ENCODE results near the gene SPINDOC. TPM values are rescaled to one million over a fixed set of nuclear protein-coding genes. Genes with fewer than 3 reads are reported as not detected.

Gene SPINDOC
- total and polyA plus RNA-seq, 4 donors: 0.42 to 3.8 (median 2.9) TPM

- TF ChIP-seq SP1 (IDR thresholded peaks at IDR 0.05) (no peak), RAD21 (IDR thresholded peaks at IDR 0.05) (no peak), ZBTB33 (IDR thresholded peaks at IDR 0.05) (no peak), CTCF (IDR thresholded peaks at IDR 0.05; ENCODE audit: low read depth, low read length, missing input control) (no peak)
Observed at GRCh38 chr11:63764340-63764678, 48.9 kb upstream of the SPINDOC start (continued).

- TF ChIP-seq ATF3 (IDR thresholded peaks at IDR 0.05): no peak
- TF ChIP-seq RAD21 (IDR thresholded peaks at IDR 0.05): peak in 1 of 2 donors; percentile 13
- no peak for TF ChIP-seq FOXA1 (IDR thresholded peaks at IDR 0.05)
- TF ChIP-seq YY1 (IDR thresholded peaks at IDR 0.05): peak; percentile 42
- TF ChIP-seq SP1 (IDR thresholded peaks at IDR 0.05): peak; percentile 90
- peak; percentile 62 to 74 for TF ChIP-seq HNF4A (conservative IDR thresholded peaks at IDR 0.05)
- TF ChIP-seq GABPA (IDR thresholded peaks at IDR 0.05 in 1 of 2, conservative IDR thresholded peaks at IDR 0.05 in 1 of 2): no peak
- TF ChIP-seq NR2F2 (IDR thresholded peaks at IDR 0.05): no peak
- peak; percentile 35 to 47 for TF ChIP-seq RXRA (IDR thresholded peaks at IDR 0.05)
- TF ChIP-seq CTCF (IDR thresholded peaks at IDR 0.05; ENCODE audit: low read depth, low read length, missing input control): no peak
- no peak for TF ChIP-seq FOXA2 (IDR thresholded peaks at IDR 0.05)
- TF ChIP-seq EGR1 (IDR thresholded peaks at IDR 0.05; ENCODE audit: low read depth in 2 of 2): peak in 1 of 2 donors; percentile 9
- no peak for TF ChIP-seq REST (IDR thresholded peaks at IDR 0.05)
- TF ChIP-seq JUND (IDR thresholded peaks at IDR 0.05): peak in 1 of 2 donors; percentile 11
- TF ChIP-seq TAF1 (conservative IDR thresholded peaks at IDR 0.05): peak; percentile 37
- peak; percentile 6 for TF ChIP-seq MAX (IDR thresholded peaks at IDR 0.05)
- peak; percentile 59 for TF ChIP-seq HNF4G (IDR thresholded peaks at IDR 0.05)
- no peak for TF ChIP-seq ZBTB33 (IDR thresholded peaks at IDR 0.05)
- H3K9me3 ChIP-seq (ENCODE audit: control insufficient read depth in 4 of 4, low read length in 3 of 4): no peaks in the 10 kb centered on the region
- no peaks in the 10 kb centered on the region for H3K27me3 ChIP-seq (ENCODE audit: control insufficient read depth in 4 of 4, insufficient read depth in 4 of 4, low read length in 3 of 4)
- peaks cover 15 to 68% (median 40%) of the 10 kb centered on the region in 4 donors for H3K4me1 ChIP-seq (ENCODE audit: control insufficient read depth in 4 of 4, insufficient read depth in 4 of 4, low read length in 3 of 4)
- WGBS: 31% methylated on average over 30 of the region's 30 CpGs
- peak overlapping the region; percentile 49 to 74 (median 51) for H3K4me3 ChIP-seq (ENCODE audit: low read depth in 1 of 3, low read length in 3 of 3)
- H3K9ac ChIP-seq (ENCODE audit: low read depth in 1 of 2, low read length in 2 of 2): peak overlapping the region; percentile 47 to 88
- peak overlapping the region; percentile 86 to 98 for H3K27ac ChIP-seq (ENCODE audit: low read depth in 1 of 2, low read length in 2 of 2)
- peaks cover 0 to 5% (median 2%) of the 10 kb centered on the region in 4 donors for H3K36me3 ChIP-seq (ENCODE audit: control insufficient read depth in 4 of 4, insufficient read depth in 3 of 4, low read depth in 1 of 4, low read length in 3 of 4)
- DNase-seq (ENCODE audit: low spot score): peak; percentile 63
Observed at GRCh38 chr11:63764679-63765647, 48.3 kb upstream of the SPINDOC start.

Data from liver (tissue), 9 donors.